Spleen (tissue), 7 donors: Measurements from ENCODE around the gene SLC1A5.

Experiments
- CTCF ChIP-seq, 11 experiments: fragments of 200-600 bp in 7 of 11; fragments of 450-650 bp in 4 of 11; sonication (generic) in 4 of 11; IDR thresholded peaks in 8 of 11; conservative IDR thresholded peaks in 3 of 11; 1 replicate in 7 of 11; 2 replicates in 4 of 11; pipeline versions ENCODE4 v1.4.0 to v1.8.0; 2016 to 2021; ENCODE audit warnings: antibody characterized with exemption in 11 of 11, inconsistent platforms in 4 of 11, mild to moderate bottlenecking in 1 of 11
- POLR2AphosphoS5 ChIP-seq, 3 donors: sonication (generic); formaldehyde crosslinking; IDR thresholded peaks; one replicate each; pipeline ENCODE4 v1.5.1; 2017; ENCODE audit warnings: antibody characterized with exemption in 3 of 3
- donor health status: DM: no; HTN: no; CAD: no; lungs with moderate emphysema.
- donor health status: DM: no; HTN: no; CAD: no.
- donor health status: DM: no; HTN: no; CAD: no.

- TF ChIP-seq CTCF (IDR thresholded peaks at IDR 0.05 in 8 of 11, conservative IDR thresholded peaks at IDR 0.05 in 3 of 11) (peak in 1 of 11 experiments; percentile 40), POLR2AphosphoS5 (IDR thresholded peaks at IDR 0.05) (peak in 2 of 3 donors; percentile 69 to 71)
These were observed 55.3 kb downstream of the SLC1A5 start for GRCh38 chr19:46732966-46733689.
